HG03520 (cell line): ENCODE measurements around the gene EYA2.

Source experiments
- ATAC-seq: cut with Tn5 transposase; IDR thresholded peaks from one replicate; pipeline ENCODE4 v1.9.1; 2021; ENCODE audit warnings: mild to moderate bottlenecking, moderate library complexity; ENCODE audit not compliant: unreplicated experiment

Gene EYA2

DNA sequence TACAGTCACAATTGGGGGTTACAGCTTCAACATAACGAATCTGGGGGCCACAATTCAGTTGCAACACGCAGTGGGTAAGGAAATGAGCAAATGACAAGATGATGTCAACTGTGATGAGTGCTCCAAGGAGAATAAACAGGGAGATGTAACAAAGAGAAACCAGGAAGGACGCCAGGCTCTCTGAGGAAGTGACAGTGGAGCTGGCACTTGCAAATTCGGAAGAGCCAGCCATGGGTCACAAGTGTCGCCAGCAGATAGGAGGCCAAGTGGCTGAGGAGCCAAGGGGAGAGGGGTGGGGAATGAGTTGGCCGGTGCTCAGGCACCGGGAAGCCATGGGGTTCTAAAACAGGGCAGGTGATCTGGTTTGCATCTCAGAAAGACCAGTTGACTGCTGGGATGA is 136.4 kb downstream of the EYA2 start:
- ATAC-seq: no peak

DNA sequence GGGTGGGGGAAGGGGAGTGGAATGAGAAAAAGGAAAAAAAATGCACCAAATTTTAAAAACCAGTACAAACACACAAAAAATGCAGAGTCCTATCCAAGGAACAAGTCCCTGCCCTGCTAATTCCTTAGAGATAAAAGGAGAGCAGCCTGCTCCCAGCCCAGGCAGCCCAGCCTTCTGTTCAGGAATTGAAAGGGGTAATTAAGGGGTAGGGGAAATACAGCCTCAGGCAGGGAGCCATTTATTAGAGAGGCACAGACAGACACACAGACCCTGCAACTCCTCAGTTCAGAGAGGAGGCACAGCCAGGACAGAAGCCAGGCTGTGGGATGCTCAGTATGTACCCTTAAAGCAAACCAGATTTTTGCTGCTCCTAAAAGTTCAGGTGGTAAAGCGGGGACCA is 137.2 kb downstream of the EYA2 start:
- ATAC-seq: no peak

DNA sequence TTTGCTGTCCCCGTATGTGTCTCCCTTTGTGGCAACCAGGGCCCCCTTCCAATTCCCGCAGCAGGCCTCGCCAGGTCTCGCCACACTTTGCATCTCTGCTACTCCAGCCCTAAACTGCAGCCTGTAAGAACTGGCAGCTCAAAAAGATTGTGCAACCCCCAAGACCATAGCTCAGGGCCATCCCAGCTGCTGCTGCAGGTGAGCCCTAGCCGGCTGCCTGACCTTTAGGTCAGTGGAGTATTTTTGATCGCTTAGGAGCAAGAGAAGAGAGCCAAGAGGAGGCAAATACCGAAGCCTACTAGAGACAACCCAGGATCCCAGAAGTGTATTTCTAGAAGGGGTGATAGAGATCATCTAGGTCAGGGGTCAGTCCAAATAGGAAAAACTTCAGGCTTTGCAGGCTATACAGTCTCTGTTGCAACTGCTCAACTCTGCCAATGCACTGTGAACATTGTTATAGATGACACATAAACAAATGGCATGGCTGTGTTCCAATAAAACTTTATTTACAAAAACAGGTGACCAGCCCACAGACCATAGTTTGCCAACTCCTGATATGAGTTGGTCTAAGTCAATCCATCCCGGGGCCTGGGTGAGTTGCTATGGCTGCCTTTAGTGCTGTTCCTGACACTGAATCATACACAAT is 138.4 kb downstream of the EYA2 start:
- no peak for ATAC-seq

DNA sequence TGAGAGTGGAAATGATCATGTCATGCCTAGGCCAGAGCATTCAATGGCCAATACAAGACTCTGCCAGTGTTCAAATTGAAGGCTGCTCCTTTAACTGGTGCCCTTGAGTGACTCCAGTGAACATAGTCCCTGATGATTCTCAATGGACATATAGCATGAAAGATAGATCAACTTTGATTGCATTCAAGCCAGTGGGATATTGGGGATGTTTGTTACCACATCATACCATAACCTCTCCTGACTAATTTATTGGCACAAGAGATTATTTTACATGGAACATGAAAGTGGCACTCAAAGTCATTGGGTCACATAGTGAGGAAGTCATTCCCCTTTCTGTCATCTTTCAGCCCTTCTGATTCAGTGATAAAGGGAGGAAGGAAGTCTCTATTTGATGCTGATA is 139.0 kb downstream of the EYA2 start:
- ATAC-seq: no peak

DNA sequence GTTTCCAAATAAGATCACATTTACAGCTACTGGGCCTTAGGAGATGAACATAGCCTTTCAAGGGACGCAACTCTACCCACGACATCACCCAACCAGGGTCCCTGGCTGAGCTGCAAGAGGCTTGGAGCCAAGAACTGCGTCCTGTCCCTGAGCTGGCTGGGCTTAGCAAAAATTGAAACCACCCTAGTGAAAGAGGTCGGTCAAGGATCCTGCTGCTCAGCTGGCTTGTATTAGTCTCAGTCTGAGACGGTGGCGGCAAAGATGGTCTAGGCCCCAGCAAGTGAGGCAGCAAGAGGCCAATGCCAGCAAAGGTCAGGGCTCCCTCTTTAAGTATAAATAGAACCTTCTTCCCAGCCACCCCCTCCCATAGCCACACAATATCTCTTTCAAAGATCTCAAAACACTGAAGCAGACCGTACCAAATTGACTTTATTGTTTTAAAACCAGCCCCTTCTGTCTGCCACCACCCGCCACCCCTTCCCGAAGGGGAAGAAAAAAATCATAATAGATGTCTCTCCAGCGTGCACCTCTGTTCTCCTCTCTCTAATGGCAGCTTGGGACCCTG is 140.5 kb downstream of the EYA2 start:
- no peak for ATAC-seq

DNA sequence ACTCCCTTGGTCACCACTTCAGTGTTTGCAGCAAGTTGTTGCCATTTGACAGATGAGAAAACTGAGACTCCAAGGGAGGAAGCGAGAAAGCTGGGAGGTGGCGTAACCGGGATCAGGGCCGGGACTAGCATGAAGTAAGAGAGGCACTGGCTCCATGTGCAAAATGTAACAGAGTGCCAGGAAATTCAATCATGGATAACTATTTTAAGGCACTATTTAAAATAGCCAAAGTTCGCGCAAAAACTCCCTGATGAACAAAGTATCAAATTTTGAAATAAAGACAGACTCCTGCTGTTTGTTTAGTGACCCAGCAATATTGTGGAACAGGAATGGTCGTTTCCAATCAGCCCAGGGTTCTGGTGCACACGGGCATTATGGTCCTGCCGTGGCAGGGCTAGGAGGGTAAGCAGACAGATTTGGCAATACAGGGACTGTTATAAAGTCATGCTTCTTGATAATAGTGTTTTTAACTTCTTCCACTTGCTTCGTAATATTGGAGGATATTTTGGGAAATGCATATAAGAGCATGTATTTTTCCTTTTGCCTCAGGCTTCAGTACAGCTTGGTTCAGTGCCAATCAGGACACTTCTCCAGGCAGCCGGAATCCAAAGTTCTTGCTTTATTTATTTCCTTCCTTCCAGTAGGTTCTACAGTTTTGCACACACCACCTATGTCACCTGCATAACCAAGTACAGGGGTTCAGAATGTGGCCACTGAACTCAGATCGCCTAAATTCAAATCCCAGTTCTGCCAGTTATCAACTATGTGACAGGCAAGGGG is 141.6 kb downstream of the EYA2 start:
- ATAC-seq: no peak

DNA sequence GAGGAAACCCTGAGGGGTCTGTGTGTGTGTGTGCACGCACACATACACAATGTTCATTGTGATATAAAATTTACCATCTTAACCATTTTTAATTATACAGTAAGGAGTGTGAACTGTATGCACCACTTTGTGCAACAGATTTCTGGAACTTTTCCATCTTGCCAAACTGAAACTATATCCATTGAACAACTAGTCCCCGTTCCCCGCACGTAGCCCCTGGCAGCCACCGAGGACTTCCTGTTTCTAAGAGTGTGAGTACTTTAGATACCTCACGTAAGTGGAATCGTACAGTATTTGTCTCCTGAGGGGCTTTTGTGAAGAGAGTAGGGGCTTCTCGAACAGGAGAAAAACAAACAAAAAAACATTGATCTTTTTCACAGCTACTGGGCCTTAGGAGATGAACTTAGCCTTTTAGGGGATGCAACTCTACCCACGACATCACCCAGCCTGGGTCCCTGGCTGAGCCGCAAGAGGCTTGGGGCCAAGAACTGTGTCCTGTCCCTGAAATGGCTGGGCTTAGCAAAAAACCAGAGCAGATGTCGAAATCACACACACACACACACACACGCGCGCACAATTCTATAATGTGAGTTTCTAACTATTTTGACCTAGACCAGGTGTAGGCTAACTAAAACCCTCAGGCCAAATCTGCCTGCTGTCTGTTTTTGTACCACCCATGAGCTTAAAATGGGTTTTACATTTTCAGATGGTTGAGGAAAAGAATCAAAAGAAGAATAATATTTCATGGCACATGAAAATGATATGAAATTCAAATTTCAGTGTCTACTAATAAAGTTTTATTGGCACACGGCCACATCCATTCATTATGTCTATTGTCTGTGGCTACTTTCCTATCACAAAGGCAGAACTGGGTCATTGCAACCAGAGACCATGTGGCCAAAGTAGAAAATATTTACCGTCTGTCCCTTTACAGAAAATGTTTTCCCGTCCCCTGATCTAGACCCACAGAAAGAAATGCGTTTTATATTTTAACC is 144.2 kb downstream of the EYA2 start:
- no peak for ATAC-seq

DNA sequence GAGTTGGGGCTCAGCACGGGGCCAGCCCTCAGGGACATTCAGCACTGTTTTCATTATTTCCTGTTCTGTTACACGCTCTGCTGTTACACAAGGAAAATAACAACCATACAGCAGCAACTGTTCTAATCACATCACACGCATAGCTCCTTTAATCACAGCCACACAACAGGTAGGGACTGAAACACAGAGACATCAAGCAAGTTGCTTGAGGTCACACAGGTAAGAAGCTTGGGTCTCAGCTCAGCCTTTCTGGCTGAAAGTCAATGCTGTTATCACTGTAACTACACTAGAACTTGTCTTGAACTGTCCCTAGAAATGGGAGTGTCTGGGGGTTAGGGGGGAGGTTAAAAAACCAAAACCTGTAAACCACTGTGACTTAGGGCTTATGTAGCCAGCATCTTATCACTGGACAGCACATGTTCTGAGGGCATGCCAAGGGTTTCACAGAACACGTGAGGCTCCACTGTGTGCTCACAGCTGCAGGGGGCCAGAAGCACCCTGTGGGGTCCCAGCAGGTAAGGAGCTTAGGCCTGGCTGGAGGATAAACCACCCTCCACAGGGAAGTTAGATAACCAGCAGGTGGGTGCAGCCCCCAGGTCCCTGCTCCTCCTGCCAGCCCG is 146.0 kb downstream of the EYA2 start:
- no peak for ATAC-seq

DNA sequence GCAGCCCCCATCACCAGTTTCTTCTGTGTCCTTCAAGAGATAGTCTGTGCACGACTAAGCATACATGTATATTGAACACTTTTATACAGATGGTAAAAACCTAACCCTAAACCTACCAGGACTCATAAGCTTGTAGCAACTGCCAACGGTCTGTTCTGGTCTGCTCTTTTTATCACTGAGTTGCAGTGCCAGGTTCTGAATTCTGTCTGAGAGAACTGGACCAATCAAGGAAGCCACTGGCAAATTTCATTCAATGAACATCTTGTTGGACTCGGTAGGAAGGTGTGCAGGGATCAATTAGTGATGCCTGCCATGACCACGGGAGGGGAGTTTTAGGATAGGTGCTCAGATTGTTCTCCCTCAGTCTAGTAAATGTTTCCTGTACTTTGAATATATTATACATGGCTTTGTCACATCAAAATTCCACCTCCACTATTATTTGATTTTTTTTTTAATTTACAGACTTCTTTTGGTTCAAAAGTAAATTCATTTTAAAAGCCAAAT is 146.8 kb downstream of the EYA2 start:
- no peak for ATAC-seq

DNA sequence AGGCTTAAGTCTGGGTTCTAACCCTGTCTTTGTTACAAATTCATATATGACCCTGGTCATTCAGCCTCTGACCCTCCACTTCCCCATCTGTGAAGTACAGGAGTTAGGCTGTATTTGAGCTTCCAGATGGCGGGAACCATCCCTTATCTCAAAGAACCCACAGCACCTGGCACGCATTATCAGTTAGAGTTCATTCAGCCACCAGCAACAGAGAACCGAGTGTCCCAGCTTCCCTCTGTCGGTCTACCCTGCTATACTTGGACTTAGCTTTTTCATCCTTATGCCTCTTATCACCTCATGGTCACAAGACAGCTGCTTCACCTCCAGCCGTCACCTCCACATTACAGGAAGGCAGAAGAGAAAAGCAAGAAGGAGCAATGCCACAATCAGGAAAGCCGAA is 147.8 kb downstream of the EYA2 start:
- ATAC-seq: no peak

DNA sequence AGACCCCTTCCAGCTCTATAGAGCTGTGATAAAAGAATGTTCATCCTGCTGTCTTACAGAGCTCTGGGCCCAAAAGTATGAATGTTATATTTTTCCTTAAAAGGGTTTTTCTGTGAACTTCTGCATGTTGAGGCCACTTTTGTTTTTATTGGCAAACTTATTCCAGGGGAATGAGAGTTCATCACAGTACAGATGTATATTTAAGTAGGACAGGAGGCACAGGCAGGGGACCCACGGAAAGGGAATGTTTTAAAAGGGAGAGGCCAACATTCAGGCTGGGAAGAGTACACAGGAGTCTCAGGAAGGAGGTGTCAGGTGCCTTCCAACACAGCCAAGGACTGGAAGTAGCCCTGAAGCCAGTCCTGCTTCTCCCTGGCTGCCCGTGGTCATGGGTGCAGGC is 148.4 kb downstream of the EYA2 start:
- no peak for ATAC-seq

DNA sequence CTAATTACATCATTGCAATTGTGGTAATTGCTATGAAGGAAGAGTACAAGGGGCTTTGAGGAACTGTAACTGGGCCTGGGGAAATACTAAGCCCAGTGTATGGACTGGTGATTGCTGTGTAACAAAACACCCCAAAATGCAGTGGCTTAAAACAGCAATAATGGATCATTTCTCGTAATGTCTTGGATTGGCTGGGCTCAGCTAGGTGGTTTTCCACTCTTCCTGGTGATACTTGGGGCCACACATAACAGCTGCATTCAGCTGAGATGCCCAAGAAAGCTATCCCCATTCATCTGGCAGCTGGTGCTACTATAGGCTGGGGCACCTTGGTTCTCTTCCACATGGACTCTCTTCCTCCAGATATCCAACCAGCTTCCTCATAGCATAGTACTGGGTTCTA is 150.3 kb downstream of the EYA2 start:
- ATAC-seq: no peak

DNA sequence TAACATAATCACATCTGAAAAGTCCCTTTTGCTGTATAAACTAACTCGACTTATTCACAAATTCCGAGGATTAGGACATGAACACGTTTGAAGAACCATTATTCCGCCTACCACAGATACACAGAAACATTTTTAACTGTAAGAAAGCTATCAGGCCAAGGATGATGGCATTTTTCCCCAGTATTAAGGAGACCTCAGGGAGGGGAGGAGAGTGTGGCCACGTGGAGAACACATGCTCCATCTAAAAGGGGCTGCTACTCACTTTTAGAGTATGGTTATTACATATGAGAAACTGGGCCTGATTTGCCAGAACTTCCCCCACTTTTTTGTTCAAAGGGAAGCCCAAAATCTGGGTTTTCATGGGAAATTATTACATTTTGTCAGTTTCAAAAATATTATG is 153.4 kb downstream of the EYA2 start:
- no peak for ATAC-seq

DNA sequence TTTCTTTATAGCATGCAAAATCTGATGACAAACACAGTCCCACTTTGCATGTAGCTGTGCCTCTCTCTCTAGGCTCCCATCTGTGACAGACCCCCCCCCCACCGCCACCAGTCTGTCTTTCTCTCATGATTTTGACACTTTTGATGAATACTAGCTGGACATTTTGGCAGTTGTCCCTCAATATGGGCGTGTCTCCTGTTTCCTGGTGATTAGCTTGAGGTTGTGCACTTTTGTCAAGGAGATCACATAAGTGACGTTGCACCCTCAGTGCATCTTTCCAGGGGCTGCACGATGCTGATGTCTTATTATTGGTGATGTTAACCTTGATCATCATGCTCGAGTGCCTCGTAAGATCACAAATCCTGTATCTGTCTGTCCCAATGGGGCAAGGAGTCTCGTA is 155.1 kb downstream of the EYA2 start:
- no peak for ATAC-seq

DNA sequence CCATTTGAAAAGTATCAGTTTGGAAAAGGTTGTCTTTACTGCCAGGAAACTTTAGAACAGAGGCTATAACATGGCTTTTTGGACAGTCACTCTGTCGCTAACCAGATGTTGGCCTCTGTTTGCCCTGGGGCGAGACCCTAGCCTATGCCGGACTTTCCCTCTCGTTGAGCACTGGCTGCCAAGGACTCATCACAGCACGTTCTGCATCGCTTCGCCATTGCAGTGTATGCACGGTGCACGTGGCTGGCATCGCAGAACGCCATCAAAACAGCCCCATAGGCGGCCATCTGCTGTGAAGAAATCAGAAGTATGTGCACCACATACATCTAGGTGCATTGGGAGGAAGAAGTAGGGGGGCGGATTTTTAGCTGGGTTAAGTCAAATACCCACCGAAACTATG is 156.4 kb downstream of the EYA2 start:
- ATAC-seq: no peak

DNA sequence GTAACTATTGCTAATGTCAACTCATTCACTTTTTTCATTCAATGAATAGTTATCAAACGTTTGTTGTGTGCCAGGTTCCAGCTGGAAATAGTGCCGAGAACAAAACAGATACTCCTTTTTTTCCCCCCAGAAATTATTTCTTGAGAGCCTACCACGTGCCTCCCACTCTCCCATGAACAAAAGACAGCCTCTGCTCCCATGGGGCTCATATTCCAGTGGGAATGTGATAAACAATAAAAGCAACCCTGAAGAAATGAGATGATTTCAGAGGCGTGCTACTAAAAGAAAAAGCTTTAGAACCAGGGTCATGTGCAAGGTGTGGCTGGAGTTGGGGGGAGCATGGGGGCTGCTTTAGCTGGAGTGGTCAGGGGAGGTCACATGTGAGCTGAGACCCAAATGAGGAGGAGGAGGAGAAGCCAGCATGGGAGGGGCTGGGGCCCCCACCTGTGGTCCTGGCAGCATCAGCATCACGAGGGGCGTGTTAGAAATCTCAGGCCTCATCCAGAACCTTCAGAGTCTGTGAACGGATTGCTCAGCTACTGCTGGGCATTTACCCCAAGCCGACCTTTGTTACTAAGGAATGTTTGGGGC is 157.4 kb downstream of the EYA2 start:
- ATAC-seq: no peak

DNA sequence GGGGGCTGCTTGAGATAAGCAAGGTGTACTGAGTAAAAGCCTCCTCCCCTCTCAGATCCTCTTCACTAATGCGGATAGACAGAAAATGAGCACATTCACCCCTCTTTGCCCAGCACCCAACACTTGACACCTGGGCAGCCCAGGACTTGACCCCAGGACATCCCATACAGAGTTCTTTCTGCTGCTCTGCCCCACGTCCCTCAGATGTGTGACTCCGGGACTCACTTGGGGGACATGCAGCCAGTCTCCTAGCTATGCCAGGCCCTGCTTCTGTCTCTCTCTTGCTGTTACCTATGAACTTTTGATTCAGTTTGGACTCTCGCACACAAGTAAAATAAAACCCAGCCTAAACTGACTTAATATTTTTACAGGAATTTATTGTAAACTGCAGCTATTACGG is 159.9 kb downstream of the EYA2 start:
- ATAC-seq: no peak

DNA sequence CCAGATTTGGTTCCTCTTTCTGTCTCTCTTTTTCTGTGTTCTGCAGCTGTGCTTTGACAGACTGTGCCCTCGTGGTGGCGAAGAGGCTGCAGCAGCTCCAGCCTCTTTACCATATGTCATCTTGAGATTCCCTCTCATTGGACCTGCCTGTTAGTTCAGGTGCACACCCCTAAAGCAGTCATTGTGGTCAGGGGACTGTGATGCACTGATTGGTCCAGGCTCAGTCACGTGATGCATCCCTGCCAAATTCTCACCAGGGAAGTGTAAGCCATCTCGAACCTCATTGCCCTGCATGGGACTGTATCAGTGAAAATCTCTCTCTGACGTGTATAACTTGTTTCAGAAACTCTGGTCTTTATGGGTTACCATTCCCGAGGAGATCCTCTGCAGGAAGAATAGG is 160.3 kb downstream of the EYA2 start:
- ATAC-seq: no peak

DNA sequence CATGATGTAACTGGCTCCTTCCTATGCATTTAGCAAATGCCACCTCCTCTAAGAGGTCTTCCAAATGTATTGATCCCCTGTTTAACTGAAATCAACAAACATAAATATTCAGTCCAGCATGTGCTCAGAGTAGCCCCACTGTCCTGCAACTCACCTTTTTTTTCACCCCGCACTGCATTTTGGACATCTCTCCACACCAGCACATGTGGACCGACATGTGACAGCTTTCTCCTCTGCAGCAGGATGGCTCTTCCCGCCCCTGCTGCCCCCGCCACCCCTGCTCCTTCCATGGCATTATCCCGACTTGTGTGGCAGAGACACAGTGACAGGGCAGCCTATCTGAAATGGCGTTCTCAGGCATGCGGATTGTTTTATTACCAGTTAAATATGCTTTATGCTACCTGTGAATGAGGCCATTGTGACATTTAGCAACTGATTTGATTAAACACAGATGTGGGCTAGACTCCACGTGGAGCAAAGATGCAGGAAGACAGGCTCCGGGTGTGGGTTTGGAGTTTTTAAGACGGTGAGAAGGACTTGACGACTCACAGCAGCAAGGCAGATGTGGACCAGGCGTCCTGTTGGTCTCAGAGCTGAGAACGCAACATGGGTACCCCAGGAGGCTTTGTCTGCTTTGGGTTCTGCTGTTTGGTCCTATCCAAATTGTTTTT is 161.2 kb downstream of the EYA2 start:
- no peak for ATAC-seq

DNA sequence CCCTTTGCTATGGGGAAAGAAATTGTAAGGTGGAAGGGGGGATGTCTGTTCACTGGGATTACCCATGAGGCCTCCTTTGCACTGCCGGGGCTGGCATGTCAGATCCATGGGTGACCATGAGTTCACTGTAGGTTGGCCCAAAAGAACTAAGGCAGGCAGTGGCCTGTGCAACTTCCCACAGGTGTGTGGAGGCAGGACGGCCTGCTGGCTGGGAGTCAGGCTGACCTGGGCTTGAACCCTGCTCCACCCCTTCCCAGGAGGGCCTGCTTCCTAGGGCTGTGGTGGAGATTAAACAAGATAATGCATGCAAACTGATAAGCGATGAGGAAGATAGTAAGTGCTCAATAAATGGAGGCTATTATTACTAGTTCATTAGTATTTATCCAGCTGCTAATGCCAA is 163.0 kb downstream of the EYA2 start:
- ATAC-seq: no peak
